HCT116 (cell line): ENCODE results near the gene GRIN2D. TPM values are rescaled to one million over a fixed set of nuclear protein-coding genes. Genes with fewer than 3 reads are reported as not detected.
A peak's percentile ranks its signal among the peaks of the same experiment; 100 is the strongest.

ENCODE experiments used
- ATAC-seq: fragments of 200-7000 bp; cut with Tn5 transposase; 2 replicates; pipeline ENCODE4 v1.9.1; 2020; ENCODE audit warnings: mild to moderate bottlenecking, moderate library complexity
- BruUV-seq: library from RNA; stranded (reverse); fragments of 400-500 nt; replicated peaks from 2 replicates; lab custom pipeline; 2021; lab: Mats Ljungman, UMichigan
- CTCF ChIA-PET: fragments of 300-600 bp; sonication (Branson Sonifier 250); formaldehyde crosslinking; loops from one replicate; lab custom pipeline; 2021; ENCODE audit warnings: antibody characterized with exemption; lab: Charles Lee
- POLR2A ChIA-PET: fragments of 300-600, 350-600 bp; sonication (Branson Sonifier 250); formaldehyde crosslinking; loops from one replicate; lab custom pipeline; 2021; ENCODE audit warnings: antibody characterized with exemption; lab: Charles Lee
- RAD21 ChIA-PET, 2 experiments: fragments of 300-600 bp; sonication (Branson Sonifier 250); formaldehyde crosslinking; loops; one replicate each; lab custom pipeline; 2023; ENCODE audit warnings: low total read pairs in 2 of 2; ENCODE audit not compliant: uncharacterized antibody in 2 of 2, unreplicated experiment in 2 of 2, low non-redundant PET in 1 of 2; lab: Charles Lee
- DNase-seq: peaks from one replicate; pipeline ENCODE4 v3.0.0-alpha.2; 2010; ENCODE audit warnings: low read depth, low spot score
- H2AFZ ChIP-seq: fragments of 200-600 bp; shearing (Covaris generic), sonication (generic); 2 replicates; pipeline ENCODE4 v1.6.1; 2017; ENCODE audit warnings: low read depth, mixed run types, mixed read lengths, antibody characterized with exemption, low read length; ENCODE audit not compliant: poor library complexity, severe bottlenecking
- H3K27ac ChIP-seq: 2 replicates; pipeline ENCODE4 v1.5.1; 2012; ENCODE audit warnings: low read depth, low read length
- H3K27me3 ChIP-seq: fragments of 200-600 bp; sonication (generic); 2 replicates; pipeline ENCODE4 v1.6.1; 2016; ENCODE audit warnings: mixed run types, low read length, mixed read lengths; ENCODE audit not compliant: insufficient read depth
- H3K36me3 ChIP-seq, 2 experiments: fragments of 200-500 bp in 1 of 2; fragments of 200-600 bp in 1 of 2; sonication (Bioruptor generic) in 1 of 2; sonication (generic) in 1 of 2; 2 replicates each; pipeline versions ENCODE4 v1.5.1 to v1.6.1; 2014 to 2016; ENCODE audit warnings: low read length in 2 of 2, inconsistent platforms in 1 of 2, mixed read lengths in 1 of 2, mixed run types in 1 of 2; ENCODE audit not compliant: insufficient read depth in 2 of 2, control insufficient read depth in 1 of 2
- H3K4me1 ChIP-seq, 2 experiments: fragments of 200-600 bp in 1 of 2; sonication (generic) in 1 of 2; 2 replicates each; pipeline versions ENCODE4 v1.5.1 to v1.6.1; 2012 to 2017; ENCODE audit warnings: low read length in 2 of 2, inconsistent platforms in 1 of 2, mild to moderate bottlenecking in 1 of 2, mixed read lengths in 1 of 2, mixed run types in 1 of 2, moderate library complexity in 1 of 2; ENCODE audit not compliant: insufficient read depth in 2 of 2, control insufficient read depth in 1 of 2
- H3K4me2 ChIP-seq: fragments of 200-600 bp; sonication (generic); 2 replicates; pipeline ENCODE4 v1.6.1; 2017; ENCODE audit warnings: mixed run types, low read length, mixed read lengths
- H3K4me3 ChIP-seq, 2 experiments: fragments of 200-600 bp in 1 of 2; sonication (generic) in 1 of 2; replicated peaks in 1 of 2; 2 replicates each; pipeline ENCODE4 v1.5.1; 2011 to 2016; ENCODE audit warnings: low read length in 2 of 2, control low read depth in 1 of 2, low read depth in 1 of 2, mild to moderate bottlenecking in 1 of 2, mixed read lengths in 1 of 2, mixed run types in 1 of 2
- H3K79me2 ChIP-seq: fragments of 200-600 bp; sonication (generic); 2 replicates; pipeline ENCODE4 v1.6.1; 2017; ENCODE audit warnings: mild to moderate bottlenecking, mixed run types, low read length, moderate library complexity, mixed read lengths; ENCODE audit not compliant: insufficient read depth
- H3K9ac ChIP-seq: fragments of 200-600 bp; sonication (generic); 2 replicates; pipeline ENCODE4 v1.6.1; 2016; ENCODE audit warnings: low read length, mixed read lengths
- H3K9me2 ChIP-seq: fragments of 200-600 bp; sonication (generic), shearing (Covaris generic); 2 replicates; pipeline ENCODE4 v1.6.1; 2017; ENCODE audit warnings: mixed run types, mild to moderate bottlenecking, moderate library complexity; ENCODE audit not compliant: insufficient read depth
- H3K9me3 ChIP-seq, 2 experiments: fragments of 200-500 bp in 1 of 2; fragments of 200-600 bp in 1 of 2; sonication (Bioruptor generic) in 1 of 2; sonication (generic) in 1 of 2; 2 replicates each; pipeline ENCODE4 v1.6.1; 2014 to 2017; ENCODE audit warnings: low read length in 2 of 2, mixed read lengths in 2 of 2, inconsistent platforms in 1 of 2, low read depth in 1 of 2, mild to moderate bottlenecking in 1 of 2, mixed run types in 1 of 2, moderate library complexity in 1 of 2; ENCODE audit not compliant: control insufficient read depth in 1 of 2, insufficient read depth in 1 of 2
- H4K20me1 ChIP-seq: fragments of 200-600 bp; sonication (generic), shearing (Covaris generic); 2 replicates; pipeline ENCODE4 v1.6.1; 2017; ENCODE audit warnings: mixed run types, mild to moderate bottlenecking, moderate library complexity; ENCODE audit not compliant: insufficient read depth
- CBX3 ChIP-seq: IDR thresholded peaks from 2 replicates; pipeline ENCODE4 v1.6.1; 2012; ENCODE audit warnings: low read depth
- CEBPB ChIP-seq: IDR thresholded peaks from 2 replicates; pipeline ENCODE4 v1.6.1; 2012; ENCODE audit warnings: low read depth
- EZH2phosphoT487 ChIP-seq: fragments of 200-600 bp; IDR thresholded peaks from 2 replicates; pipeline ENCODE4 v1.6.1; 2018; ENCODE audit warnings: antibody characterized with exemption, borderline replicate concordance
- FOSL1 ChIP-seq: IDR thresholded peaks from 2 replicates; pipeline ENCODE4 v1.6.1; 2012; ENCODE audit warnings: low read depth
- JUND ChIP-seq: IDR thresholded peaks from 2 replicates; pipeline ENCODE4 v1.6.1; 2012
- POLR2AphosphoS5 ChIP-seq: IDR thresholded peaks from 2 replicates; pipeline ENCODE4 v1.6.1; 2011; ENCODE audit warnings: mild to moderate bottlenecking, low read depth, low read length, moderate library complexity
- RAD21 ChIP-seq: IDR thresholded peaks from 2 replicates; pipeline ENCODE4 v1.6.1; 2012; ENCODE audit warnings: low read depth, mild to moderate bottlenecking
- SRF ChIP-seq: IDR thresholded peaks from 2 replicates; pipeline ENCODE4 v1.6.1; 2012; ENCODE audit warnings: low read depth
- intact Hi-C: fragments of 100-400 bp; cut with micrococcal nuclease; formaldehyde crosslinking; loops from 2 replicates; pipeline ENCODE4 v1.10.0; 2022
- total RNA-seq: library from RNA; stranded (reverse); gene quantifications from one replicate; pipeline ENCODE4 v1.2.1, GENCODE V29; 2021; ENCODE audit not compliant: unreplicated experiment

The GRIN2D gene
- total RNA-seq, 1 experiment from 2014 or later: 26.2 TPM

GRCh38 chr19:48401287-48401686 lies 7.8 kb downstream of the GRIN2D start:
- ChIA-PET POLR2A (interaction anchor here (2.0 to 2.1 kb wide), 2 partner anchors 10 to 12 kb away, joined by 5 to 8 read pairs; partner anchors contain the start of gene KDELR1), CTCF (interaction anchor here (1.3 kb wide), 1 partner anchor 67 kb away, joined by 3 read pairs; no protein-coding TSS in a partner anchor), RAD21 (no interaction called here)
- H2AFZ ChIP-seq: no peak overlapping the region
- H3K4me3 ChIP-seq: no peak overlapping the region
- TF ChIP-seq CBX3 (no peak), SRF (no peak), CEBPB (no peak), EZH2phosphoT487 (no peak), FOSL1 (no peak), JUND (no peak), POLR2AphosphoS5 (no peak)
- 0 out of 2 replicates have a peak overlapping the region, but pooled peaks have one; percentile 5 for H3K4me2 ChIP-seq
- H4K20me1 ChIP-seq: no peaks in the 10 kb centered on the region
- no TSS peak for BruUV-seq
- H3K9ac ChIP-seq: no peak overlapping the region
- H3K9me2 ChIP-seq: no peaks in the 10 kb centered on the region
- 0 out of 2 replicates have a peak overlapping the region, but pooled peaks have one; percentile 96 for H3K27ac ChIP-seq
- peaks cover 0 to 9% of the 10 kb centered on the region in 2 experiments; a peak in 1 of 4 replicates for H3K36me3 ChIP-seq
- no peaks in the 10 kb centered on the region for H3K27me3 ChIP-seq
- ATAC-seq: no peak
- intact Hi-C loops: loop anchor here (2.0 kb wide), 1 partner anchor 14 kb away; no protein-coding TSS in a partner anchor
- no peak for DNase-seq
- peaks cover 19 to 48% of the 10 kb centered on the region in 2 experiments for H3K4me1 ChIP-seq
- H3K9me3 ChIP-seq: no peaks in the 10 kb centered on the region
- H3K79me2 ChIP-seq: peaks cover 56% of the 10 kb centered on the region

- RAD21 ChIA-PET: no interaction called here
- Histone ChIP-seq H3K4me2 (no peak overlapping the region), H3K27me3 (no peaks in the 10 kb centered on the region), H4K20me1 (no peaks in the 10 kb centered on the region), H3K9ac (no peak overlapping the region), H2AFZ (no peak overlapping the region), H3K4me1 (peaks cover 13 to 35% of the 10 kb centered on the region in 2 experiments), H3K9me3 (no peaks in the 10 kb centered on the region), H3K9me2 (no peaks in the 10 kb centered on the region), H3K36me3 (peaks cover 0 to 9% of the 10 kb centered on the region in 2 experiments; a peak in 1 of 4 replicates), H3K79me2 (peaks cover 66% of the 10 kb centered on the region), H3K27ac (no peak overlapping the region), H3K4me3 (no peak overlapping the region)
- POLR2A ChIA-PET: interaction anchor here (1.4 to 1.6 kb wide), 2 partner anchors 12 to 49 kb away, joined by 3 to 4 read pairs; partner anchors contain the start of gene KDELR1
- DNase-seq (no peak), ATAC-seq (no peak)
- TF ChIP-seq RAD21: no peak
- 0 out of 2 replicates have a peak, but pooled peaks have one; percentile 19 for TF ChIP-seq POLR2AphosphoS5
- intact Hi-C loops: no loop called here
- no TSS peak for BruUV-seq
- CTCF ChIA-PET: interaction anchor here (1.3 kb wide), 1 partner anchor 13 kb away, joined by 6 read pairs; the partner anchor contains the start of gene KDELR1
These were observed 10.1 kb downstream of the GRIN2D start for GRCh38 chr19:48403606-48404005.
